ENCODE measurements around the gene TXNRD1. TPM values are rescaled to one million over a fixed set of nuclear protein-coding genes. Genes with fewer than 3 reads are reported as not detected.

The TXNRD1 gene
- total and polyA plus RNA-seq, 12 donors, result 53.9 to 487 (median 290) TPM

GRCh38 chr12:104297477-104298113 is 82.0 kb downstream of the TXNRD1 start:
- no peak for TF ChIP-seq CTCF (IDR thresholded peaks at IDR 0.05)
- TF ChIP-seq POLR2A (IDR thresholded peaks at IDR 0.05), result no peak
- Histone ChIP-seq H3K4me1 (replicated peaks in 1 of 2) (peaks cover 23 to 81% of the 10 kb centered on the region in 2 donors), H3K9me3 (replicated peaks in 1 of 3) (no peaks in the 10 kb centered on the region), H3K4me3 (no peak overlapping the region), H3K27me3 (no peaks in the 10 kb centered on the region), H3K27ac (no peak overlapping the region), H3K36me3 (replicated peaks in 1 of 2) (peaks cover 0 to 45% of the 10 kb centered on the region in 2 donors)
- intact Hi-C loops (cut with DNase I), result no loop called here
- no peak for DNase-seq
- 90 to 96% (median 95%) methylated on average over 10 of the region's 10 CpGs for WGBS, 4 donors

- Histone ChIP-seq H3K27ac (no peak overlapping the region), H3K9me3 (replicated peaks in 1 of 3) (no peaks in the 10 kb centered on the region), H3K36me3 (replicated peaks in 1 of 2) (peaks cover 0 to 30% of the 10 kb centered on the region in 2 donors), H3K4me1 (replicated peaks in 1 of 2) (peaks cover 29 to 83% of the 10 kb centered on the region in 2 donors), H3K27me3 (no peaks in the 10 kb centered on the region), H3K4me3 (no peak overlapping the region)
- 73 to 74% (median 74%) methylated on average over 6 of the region's 6 CpGs for WGBS, 4 donors
- intact Hi-C loops (cut with DNase I), result no loop called here
- no peak for DNase-seq
- no peak for TF ChIP-seq CTCF (IDR thresholded peaks at IDR 0.05)
- no peak for TF ChIP-seq POLR2A (IDR thresholded peaks at IDR 0.05)
Observed at GRCh38 chr12:104299842-104300481, 84.4 kb downstream of the TXNRD1 start.

GRCh38 chr12:104303538-104304151 is 88.1 kb downstream of the TXNRD1 start, which contains the start of gene EID3:
EID3 (plus strand) TSS chr12:104303739; CDS start chr12:104303935, 196 bp downstream.
- DNase-seq, result peak; percentile 87 to 93 (median 92)
- Histone ChIP-seq H3K27me3 (no peaks in the 10 kb centered on the region), H3K9me3 (replicated peaks in 1 of 3) (no peaks in the 10 kb centered on the region), H3K27ac (peak within 1 kb of the TSS; percentile 40 to 86 (median 61)), H3K4me1 (replicated peaks in 1 of 2) (peaks cover 39 to 87% of the 10 kb centered on the region in 2 donors), H3K36me3 (replicated peaks in 1 of 2) (peaks cover 0 to 11% of the 10 kb centered on the region in 2 donors), H3K4me3 (peak within 1 kb of the TSS in 1 of 4 donors; percentile 53)
- WGBS, 4 donors, result 5 to 19% (median 13%) methylated on average over 27 to 63 of the region's 63 CpGs
- intact Hi-C loops (cut with DNase I), result no loop called here
- TF ChIP-seq CTCF (IDR thresholded peaks at IDR 0.05) (no peak), POLR2A (IDR thresholded peaks at IDR 0.05) (peak in 1 of 2 donors; percentile 58)

GRCh38 chr12:104304261-104305009 is 88.9 kb downstream of the TXNRD1 start:
- WGBS, 4 donors, result 80 to 84% (median 82%) methylated on average over 10 of the region's 10 CpGs
- H3K27ac ChIP-seq, result peak overlapping the region in 4 of 5 donors; percentile 40 to 86 (median 70)
- DNase-seq, result no peak
- peak overlapping the region in 1 of 4 donors; percentile 53 for H3K4me3 ChIP-seq
- H3K36me3 ChIP-seq (replicated peaks in 1 of 2), result peaks cover 0 to 4% of the 10 kb centered on the region in 2 donors
- no peaks in the 10 kb centered on the region for H3K9me3 ChIP-seq (replicated peaks in 1 of 3)
- no peaks in the 10 kb centered on the region for H3K27me3 ChIP-seq
- TF ChIP-seq POLR2A (IDR thresholded peaks at IDR 0.05) (no peak), CTCF (IDR thresholded peaks at IDR 0.05) (no peak)
- peaks cover 35 to 83% of the 10 kb centered on the region in 2 donors for H3K4me1 ChIP-seq (replicated peaks in 1 of 2)
- intact Hi-C loops (cut with DNase I), result no loop called here
